Fibroblast of mammary gland (primary cell): ENCODE results near the gene RAB7A.
"Not testable (repeated sequence)": the region's sequence is repeated elsewhere in the genome, so short reads cannot be mapped to it uniquely, and the experiment has no call there.

ENCODE experiments used
- DNase-seq: peaks from one replicate; pipeline ENCODE4 v3.0.0-alpha.2; 2010; ENCODE audit warnings: low read depth
- H3K4me3 ChIP-seq: 2 replicates; pipeline ENCODE4 v1.5.1; 2011; ENCODE audit warnings: low read depth, mild to moderate bottlenecking, low read length, moderate library complexity; ENCODE audit not compliant: control insufficient read depth
- TF ChIP-seq, protein P1 (sequence below): conservative IDR thresholded peaks from 2 replicates; pipeline ENCODE4 v1.5.1; 2011; ENCODE audit warnings: low read depth, low read length, inconsistent platforms; ENCODE audit not compliant: control insufficient read depth, insufficient read depth

RAB7A gene

DNA sequence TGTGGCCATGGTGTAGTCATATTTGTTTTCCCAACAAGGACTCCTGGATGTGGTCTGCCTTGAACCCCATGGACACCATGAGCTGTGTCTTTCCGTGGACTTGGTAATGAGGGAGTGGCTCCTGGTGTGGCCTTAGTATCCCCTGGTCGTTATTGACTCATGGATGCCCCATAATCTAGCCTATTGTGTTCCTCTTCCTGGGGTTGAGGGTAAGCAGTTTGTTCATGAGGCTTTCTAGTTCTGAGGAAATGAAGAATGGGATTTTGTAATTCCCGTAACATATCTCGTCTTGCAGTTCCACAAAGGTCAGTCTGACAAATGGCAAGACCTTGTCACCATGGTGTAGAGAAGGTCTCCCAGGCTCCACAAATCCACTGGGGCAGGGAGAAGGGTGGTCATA, 22.6 kb downstream of the RAB7A start:
- H3K4me3 ChIP-seq: no peak overlapping the region
- TF ChIP-seq, protein P1, sequence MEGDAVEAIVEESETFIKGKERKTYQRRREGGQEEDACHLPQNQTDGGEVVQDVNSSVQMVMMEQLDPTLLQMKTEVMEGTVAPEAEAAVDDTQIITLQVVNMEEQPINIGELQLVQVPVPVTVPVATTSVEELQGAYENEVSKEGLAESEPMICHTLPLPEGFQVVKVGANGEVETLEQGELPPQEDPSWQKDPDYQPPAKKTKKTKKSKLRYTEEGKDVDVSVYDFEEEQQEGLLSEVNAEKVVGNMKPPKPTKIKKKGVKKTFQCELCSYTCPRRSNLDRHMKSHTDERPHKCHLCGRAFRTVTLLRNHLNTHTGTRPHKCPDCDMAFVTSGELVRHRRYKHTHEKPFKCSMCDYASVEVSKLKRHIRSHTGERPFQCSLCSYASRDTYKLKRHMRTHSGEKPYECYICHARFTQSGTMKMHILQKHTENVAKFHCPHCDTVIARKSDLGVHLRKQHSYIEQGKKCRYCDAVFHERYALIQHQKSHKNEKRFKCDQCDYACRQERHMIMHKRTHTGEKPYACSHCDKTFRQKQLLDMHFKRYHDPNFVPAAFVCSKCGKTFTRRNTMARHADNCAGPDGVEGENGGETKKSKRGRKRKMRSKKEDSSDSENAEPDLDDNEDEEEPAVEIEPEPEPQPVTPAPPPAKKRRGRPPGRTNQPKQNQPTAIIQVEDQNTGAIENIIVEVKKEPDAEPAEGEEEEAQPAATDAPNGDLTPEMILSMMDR: no peak
- DNase-seq: no peak

DNA sequence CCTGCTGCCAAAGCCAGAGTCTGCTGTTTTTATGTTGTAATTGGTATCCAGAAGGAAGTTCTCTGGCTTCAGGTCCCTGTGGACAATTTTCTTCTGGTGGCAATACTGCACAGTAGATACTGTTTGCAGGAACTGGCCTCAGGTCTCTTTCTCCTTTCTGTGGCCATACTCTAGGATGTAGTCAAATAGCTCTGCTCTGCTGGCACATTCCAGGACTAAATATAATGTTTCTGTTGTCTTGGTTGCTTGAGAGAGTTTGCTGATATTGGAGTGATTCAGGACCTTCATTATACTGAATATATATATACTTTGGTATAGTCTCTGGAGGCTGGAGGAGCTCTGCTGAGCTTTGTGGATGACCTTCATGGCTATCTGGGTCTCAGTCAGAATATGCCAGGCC, 23.1 kb downstream of the RAB7A start:
- TF ChIP-seq, protein P1: no peak
- no peak for DNase-seq
- no peak overlapping the region for H3K4me3 ChIP-seq

DNA sequence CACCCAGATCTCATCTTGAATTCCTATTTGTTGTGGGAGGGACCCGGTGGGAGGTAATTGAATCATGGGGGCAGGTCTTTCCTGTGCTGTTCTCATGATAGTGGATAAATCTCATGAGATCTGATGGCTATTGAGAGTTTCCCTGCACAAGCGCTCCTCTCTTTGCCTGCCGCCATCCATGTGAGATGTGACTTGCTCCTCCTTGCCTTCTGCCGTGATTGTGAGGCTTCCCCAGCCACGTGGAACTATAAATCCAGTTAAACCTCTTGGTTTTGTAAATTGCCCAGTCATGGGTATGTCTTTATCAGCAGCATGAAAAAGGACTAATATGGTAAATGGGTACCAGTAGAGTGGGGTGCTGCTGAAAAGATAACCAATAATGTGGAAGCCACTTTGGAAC, 23.6 kb downstream of the RAB7A start:
- not testable (repeated sequence) for DNase-seq, H3K4me3 ChIP-seq

DNA sequence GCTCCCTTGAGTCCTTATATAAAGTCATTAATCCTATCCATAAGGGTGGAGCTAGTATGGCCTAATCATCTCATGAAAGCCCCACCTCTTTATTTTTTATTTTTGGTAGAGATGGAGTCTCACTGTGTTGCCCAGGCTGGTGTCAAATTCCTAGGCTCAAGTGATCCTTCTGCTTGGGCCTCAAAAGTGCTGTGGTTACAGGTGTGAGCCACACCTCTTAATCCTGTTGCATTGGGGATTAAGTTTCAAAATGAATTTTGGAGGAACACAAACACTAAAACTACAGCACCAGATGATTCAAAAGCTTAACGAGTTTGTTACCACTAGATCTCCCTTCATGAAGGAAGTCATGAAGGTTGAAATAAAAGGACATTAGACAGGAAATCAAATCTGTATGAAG, 27.7 kb downstream of the RAB7A start:
- TF ChIP-seq, protein P1: no peak
- H3K4me3 ChIP-seq: no peak overlapping the region
- no peak for DNase-seq

DNA sequence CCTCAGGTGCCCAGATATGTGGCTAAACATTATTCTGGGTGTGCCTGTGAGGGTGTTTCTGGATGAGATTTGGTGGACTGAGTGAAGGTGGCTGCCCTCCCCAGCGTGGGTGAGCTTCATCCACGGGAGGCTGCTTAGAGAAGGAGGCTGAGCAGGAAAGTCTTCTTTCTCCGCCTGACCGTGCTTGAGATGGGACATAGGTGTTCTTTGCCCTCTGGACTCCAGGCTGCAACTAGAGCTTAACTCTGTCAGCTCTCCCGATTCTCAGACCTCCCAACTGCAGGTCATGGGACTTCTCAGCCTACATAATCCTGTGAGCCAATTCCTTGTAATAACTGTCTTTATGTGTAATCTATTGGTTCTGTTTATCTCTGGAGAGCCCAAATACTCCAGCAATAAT, 34.1 kb downstream of the RAB7A start:
- TF ChIP-seq, protein P1: no peak
- H3K4me3 ChIP-seq: no peak overlapping the region
- DNase-seq: no peak

DNA sequence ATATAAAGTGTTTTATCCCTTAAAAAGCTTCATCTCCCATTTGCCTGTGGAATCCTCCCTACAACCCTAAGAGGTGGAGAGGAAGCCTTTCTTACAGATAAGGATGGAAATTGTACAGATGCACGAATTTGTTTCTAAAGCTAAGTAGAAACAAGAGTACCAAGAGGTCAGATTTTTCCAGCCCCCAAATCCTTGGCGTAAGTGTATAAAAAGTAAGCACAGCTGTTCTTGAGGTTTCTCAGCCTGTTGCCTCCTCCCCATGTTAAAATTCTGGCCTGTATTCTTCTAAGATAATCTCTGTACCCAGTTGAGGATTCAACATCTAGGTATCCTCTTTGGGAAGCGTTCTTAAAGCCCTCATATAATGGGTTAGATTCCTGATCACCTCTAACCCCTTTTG, 34.9 kb downstream of the RAB7A start:
- no peak overlapping the region for H3K4me3 ChIP-seq
- no peak for DNase-seq
- TF ChIP-seq, protein P1: no peak

DNA sequence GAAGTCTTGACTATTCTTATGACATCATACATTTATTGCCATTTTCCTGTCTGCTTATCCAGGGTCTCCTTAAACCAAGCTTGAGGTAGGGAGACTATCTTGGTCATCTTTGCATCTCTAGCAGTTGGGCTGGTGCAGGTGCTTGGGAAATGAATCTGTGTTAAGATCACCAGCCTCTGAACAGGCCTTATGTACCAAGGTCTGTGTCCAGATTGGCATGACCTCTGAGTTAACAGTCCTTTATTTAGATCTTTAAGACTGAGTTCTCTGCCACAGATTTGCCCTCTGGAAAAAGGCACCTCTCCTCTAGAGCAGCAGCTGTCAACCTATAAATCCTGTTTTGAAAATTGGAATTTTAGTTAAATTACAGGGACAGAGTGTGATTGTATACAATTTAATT, 35.4 kb downstream of the RAB7A start:
- TF ChIP-seq, protein P1: no peak
- no peak for DNase-seq
- no peak overlapping the region for H3K4me3 ChIP-seq
